ENCODE results near the gene NKAIN1.
"Not testable (repeated sequence)": the region's sequence is repeated elsewhere in the genome, so short reads cannot be mapped to it uniquely, and the experiment has no call there.

NKAIN1 gene

GRCh38 chr1:31239653-31240241 lies at the start of gene NKAIN1:
TSS of gene NKAIN1 (minus strand) at chr1:31239887. CDS start at chr1:31239547, 340 bp downstream.
- DNase-seq (ENCODE audit: low read depth), result no peak

DNA sequence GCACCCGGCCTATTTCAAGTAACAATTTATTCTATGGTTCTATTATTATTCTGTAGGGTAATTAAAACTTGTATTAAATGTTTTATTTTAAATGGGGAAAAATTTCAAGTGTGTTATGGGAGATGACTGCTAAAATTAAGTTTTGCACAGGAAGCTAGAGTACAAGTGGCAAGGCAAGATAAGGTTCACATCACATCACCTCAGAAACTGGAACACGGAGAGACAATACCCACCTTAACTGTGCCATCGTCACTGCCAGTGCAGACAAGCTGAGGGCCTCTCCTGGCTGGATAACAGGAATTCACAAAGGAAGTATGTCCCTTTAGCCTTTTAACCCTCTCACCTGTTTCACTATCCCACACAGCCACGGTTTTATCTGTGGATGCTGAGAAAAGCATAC lies 49.3 kb upstream of the NKAIN1 start:
- no peak for DNase-seq (ENCODE audit: low read depth)

DNA sequence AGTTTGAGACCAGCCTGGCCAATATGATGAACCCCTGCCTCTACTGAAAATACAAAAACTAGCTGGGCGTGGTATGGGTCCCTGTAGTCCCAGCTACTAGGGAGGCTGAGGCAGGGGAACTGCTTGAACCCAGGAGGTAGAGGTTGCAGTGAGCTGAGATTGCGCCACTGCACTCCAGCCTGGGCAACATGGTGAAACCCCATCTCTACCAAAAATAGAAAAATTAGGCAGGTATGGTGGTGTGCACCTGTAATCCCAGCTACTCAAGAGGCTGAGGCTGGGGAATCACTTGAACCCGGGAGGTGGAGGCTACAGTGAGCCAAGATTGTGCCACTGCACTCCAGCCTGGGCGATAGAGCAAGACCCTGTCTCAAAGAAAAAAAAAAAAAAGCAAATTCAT lies 48.1 kb upstream of the NKAIN1 start:
- DNase-seq (ENCODE audit: low read depth), result not testable (repeated sequence)

- DNase-seq (ENCODE audit: low read depth), result not testable (repeated sequence)
These were observed 42.7 kb upstream of the NKAIN1 start for GRCh38 chr1:31282426-31282825.

DNA sequence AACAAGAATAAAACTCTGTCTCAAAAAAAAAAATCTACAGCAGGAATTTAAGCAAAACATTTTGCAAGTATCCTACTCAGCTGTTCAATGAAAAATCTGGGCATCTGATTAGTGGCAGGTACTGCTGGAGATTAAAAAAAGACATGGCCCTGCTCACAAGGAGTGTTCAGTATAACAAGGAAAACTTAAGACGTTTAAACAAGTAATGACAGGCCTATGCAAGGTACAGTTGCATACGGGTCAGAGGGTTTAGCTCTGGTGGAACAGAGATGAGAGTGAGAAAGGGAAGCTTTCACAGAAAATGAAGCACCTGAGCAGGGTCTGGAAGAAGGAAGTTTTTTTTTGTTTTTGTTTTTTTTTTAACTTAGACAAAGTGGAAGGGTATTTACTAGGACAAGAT lies 33.9 kb upstream of the NKAIN1 start:
- no peak for DNase-seq (ENCODE audit: low read depth)

DNA sequence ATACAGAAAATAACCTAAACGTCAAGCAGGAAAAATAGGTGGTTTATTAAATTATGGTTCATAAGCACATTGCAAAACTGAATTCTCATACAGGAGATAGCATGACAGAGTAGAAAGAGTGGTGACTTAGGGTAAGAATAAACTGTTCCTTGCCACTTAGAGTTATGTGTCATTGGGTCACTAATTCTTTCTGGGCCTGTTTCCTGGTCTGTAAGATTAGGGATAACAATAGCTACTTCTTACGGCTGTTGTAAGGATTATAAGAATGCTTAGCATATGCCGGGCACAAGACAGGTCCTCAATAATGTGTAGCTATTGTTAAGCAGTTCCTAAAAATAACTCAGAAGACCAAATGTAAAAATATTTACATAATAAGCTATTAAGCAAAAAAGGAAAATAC lies 32.7 kb upstream of the NKAIN1 start:
- DNase-seq (ENCODE audit: low read depth), result no peak

- no peak for DNase-seq (ENCODE audit: low read depth)
These were observed 26.9 kb upstream of the NKAIN1 start for GRCh38 chr1:31266547-31266946.

DNA sequence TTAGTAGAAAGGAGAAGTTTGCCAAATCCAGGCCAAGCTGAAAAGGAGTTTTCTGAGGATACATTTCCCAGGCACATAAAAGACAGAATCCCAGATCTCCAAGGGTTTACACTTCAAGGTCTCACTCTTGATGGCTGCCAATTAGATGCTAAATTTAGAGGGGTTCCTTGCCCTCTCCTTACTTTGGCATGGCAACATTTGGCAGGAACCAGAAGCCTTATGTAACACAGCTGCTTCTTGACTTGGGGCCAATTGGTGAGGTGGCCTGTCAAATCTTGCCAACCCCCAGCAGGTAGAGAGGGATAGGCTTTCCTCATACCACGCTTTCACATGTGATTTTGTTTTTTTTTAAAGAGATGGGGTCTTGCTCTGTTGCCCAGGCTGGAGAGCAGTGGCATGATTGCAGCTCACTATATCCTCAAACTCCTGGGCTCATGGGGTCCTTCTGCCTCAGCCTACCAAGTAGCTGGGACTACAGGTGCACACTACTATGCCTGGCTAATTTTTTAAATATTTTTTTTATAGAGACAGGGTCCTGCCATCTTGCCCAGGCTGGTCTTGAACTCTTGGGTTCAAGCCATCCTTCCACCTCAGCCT lies 25.2 kb upstream of the NKAIN1 start:
- DNase-seq (ENCODE audit: low read depth), result no peak

GRCh38 chr1:31263408-31263807 lies 23.7 kb upstream of the NKAIN1 start:
- DNase-seq (ENCODE audit: low read depth), result no peak

DNA sequence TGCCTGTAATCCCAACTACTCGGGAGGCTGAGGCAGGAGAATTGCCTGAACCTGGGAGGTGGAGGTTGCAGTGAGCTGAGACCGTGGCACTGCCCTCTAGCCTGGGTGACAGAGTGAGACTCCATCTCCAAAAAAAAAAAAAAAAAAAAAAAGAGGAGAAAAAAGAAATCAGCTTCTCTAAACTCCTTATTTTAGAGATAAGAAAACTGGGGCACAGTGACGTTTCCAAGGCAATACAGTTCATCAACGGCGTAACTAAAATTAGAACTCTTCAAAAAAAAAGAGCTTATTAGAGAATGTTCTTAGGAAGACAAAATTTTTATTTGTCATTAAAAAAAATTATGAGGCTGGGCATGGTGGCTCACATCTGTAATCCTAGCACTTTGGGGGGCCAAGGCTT lies 22.7 kb upstream of the NKAIN1 start:
- not testable (repeated sequence) for DNase-seq (ENCODE audit: low read depth)

DNA sequence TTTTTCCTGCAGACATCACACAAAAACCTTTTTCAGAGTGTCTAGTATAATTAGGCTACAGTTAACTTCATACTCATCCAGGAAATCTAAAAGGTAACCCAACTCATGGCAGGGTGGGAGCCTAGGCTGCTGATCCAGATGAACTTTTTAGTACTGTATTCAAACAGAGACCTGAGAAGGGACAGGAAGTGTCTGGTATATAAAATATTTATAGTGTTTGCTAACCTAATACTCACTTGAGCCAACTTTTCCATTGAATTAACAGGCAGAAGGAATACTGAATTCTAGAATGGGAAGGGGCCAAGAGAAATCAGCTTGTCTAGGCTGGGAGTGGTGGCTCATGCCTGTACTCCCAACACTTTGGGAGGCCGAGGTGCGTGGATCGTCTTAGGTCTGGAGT lies 22.2 kb upstream of the NKAIN1 start:
- DNase-seq (ENCODE audit: low read depth), result no peak

DNA sequence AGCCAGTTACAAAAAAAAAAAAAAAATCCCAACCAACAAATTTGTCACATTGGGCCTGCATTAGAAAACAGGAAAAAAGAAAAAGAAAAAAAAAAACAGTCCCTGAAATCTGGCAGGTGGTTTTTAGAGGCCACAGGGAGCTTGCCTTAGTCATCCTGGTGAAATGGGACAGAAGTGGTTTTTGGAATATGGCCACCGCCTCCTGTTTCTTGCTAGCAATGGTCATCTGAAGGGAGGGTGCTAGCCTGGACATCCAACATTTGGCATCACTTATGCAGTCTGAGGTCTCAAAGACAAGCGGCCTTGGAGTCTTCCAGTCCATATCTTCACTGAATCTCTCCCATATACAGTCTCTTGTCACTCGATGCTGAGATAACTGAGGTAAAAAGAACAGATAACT lies 20.1 kb upstream of the NKAIN1 start:
- no peak for DNase-seq (ENCODE audit: low read depth)

DNA sequence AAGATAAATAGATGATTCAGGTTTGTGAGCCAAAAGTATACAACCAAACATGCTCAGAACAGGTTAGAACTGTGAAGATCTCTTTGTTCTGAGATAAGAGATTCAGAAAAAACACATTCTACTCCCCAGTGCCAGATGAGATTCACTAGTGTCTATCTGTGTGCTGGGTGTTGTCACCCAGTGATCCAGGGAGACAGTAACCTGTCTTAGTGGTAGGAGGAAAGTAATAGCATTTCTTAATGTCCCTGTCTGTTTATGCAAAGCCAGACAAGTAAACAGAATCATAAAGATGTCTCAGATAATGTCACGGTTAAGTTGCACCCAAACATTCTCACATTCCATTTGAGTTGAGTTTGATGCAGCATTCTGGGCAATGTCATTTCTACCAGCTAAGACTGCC lies 18.9 kb upstream of the NKAIN1 start:
- DNase-seq (ENCODE audit: low read depth), result no peak

DNA sequence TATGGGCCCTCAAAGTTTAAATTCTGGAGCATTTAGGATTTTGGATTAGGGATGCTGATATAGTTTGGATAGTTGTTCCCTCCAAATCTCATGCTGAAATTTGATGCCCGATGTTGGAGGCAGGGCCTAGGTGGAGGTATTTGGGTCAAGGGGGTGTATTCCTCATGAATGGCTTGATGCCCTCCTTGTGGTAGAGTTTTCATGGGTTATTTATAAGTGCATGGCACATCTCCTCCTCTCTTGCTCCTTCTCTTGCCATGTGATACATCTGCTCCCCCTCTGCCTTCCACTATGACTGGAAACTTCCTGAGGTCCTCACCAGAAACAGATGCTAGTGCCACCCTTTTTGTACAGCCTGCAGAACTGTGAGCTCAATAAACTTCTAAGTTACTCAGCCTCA lies 17.5 kb upstream of the NKAIN1 start:
- DNase-seq (ENCODE audit: low read depth), result no peak

DNA sequence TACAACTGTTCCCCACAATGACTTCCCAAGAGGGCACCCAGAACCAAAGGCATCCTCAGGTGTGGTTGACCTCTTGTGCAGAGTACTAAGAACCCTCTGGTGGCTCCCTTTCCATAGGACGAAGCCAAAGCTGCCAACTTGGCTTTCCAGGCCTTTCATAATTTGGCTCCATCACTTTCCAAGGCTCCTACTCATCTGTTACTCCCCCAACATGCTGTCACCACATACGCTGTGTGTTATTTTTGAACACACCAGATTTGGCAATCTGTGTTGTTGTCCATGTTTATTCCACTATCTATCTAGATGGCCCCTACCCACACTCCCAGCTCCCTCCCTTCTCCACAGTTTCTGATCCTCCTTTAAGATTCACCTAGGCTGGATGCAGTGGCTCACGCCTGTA lies 10.2 kb upstream of the NKAIN1 start:
- DNase-seq (ENCODE audit: low read depth), result no peak

DNA sequence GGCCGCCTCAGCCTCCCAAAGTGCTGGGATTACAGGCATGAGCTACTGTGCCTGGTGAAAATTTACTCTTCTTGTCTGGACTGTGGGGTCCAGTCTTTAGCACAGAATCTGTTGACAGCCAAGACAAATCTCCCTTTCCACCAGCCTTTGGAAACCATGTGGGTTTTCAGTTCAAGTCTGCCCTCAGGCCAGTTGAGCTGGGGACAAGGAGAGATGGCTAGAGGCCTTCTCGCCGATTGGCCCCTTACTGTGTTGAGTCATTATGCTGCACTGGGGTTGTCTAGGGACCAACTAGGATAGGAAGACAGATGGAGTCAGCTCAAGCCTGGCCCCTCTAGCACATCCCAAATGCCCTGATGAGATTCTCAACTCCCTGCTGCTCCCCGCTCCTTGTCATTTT lies 8.6 kb upstream of the NKAIN1 start:
- no peak for DNase-seq (ENCODE audit: low read depth)

GRCh38 chr1:31244326-31244725 lies 4.6 kb upstream of the NKAIN1 start:
- no peak for DNase-seq (ENCODE audit: low read depth)

DNA sequence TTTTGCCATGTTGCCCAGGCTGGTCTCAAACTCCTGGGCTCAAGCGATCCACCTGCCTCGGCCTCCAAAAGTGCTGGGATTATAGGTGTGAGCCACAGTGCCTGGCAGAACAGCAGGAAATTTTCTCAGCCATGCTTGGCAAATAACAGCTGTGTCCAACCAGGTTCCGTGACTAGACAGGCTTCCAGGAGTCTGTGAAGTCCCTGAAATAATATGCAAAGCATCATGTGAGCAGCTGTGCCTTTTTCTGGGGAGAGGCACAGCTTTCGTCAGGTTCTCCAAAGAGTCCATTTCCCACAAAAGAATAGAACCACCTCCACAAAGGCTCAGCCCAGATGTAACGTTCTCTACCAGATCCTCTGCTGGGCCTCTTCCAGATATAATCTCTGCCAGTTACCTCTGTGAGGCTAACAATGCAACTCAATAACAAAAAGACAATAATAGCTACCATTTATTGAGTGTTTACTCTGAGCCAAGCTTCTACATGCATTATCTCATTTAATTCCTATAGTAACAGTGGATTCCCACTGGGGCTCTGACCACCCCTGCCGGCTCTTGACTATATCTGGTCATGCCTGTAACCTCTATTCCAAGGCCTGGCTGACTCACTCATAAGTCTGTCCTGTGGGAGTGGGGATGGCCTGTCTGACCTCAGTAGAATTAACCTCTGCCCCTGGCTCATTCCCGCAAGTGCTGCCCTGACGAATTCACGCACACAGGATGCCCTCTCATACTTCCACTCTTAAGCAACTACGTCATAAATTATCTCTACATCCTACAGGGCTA lies 4.0 kb upstream of the NKAIN1 start:
- DNase-seq (ENCODE audit: low read depth), result no peak

DNA sequence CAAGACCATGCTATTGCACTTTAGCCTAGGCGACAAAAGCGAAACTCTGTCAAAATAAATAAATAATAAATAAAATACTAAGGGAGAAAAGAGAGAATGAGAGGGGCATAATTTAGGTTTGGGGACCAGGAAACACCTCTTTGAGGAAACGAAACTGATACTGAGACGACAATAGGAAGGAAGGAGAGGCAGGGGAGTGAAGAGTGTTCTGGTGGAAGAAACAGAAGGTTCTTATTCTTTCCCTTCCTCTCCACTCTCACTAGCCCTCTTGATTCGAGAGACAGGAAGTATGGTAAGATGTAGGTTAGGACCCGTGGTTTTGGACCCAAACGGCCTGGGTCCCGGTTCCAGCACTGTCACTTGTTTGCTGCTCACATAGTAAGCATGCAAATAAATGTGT lies 1.6 kb upstream of the NKAIN1 start:
- DNase-seq (ENCODE audit: low read depth), result no peak

DNA sequence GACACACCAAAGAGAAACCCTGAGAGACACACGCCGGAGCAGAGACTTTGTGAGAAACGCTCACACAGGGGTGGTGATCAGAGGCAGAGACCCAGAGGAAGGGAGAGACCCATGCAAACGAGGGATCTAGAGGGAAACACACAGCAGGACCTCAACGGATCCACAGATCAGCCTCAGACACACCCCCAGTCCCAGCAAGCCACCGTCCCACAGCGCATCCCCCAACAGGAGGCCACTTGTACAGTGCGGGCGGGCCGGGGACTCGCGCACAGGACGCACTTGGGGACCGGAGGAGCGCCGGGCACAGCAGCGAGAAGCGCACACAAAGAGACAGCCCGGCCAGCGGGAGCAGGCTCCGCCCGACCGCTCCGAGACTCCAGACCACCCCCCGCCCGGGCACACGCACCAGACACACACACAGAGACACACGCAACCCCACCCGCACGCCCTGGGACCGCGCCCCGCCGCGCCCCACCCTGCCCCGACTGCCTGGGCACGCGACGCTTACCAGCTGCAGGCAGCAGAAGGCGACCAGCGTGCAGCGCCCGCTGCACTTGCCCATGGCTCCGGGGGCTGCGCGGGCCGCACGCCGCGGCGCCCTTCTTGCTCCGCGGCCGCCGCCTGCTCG lies 587 bp downstream of the NKAIN1 start:
- no peak for DNase-seq (ENCODE audit: low read depth)

GRCh38 chr1:31238612-31238985 lies 1.1 kb downstream of the NKAIN1 start:
- no peak for DNase-seq (ENCODE audit: low read depth)

DNA sequence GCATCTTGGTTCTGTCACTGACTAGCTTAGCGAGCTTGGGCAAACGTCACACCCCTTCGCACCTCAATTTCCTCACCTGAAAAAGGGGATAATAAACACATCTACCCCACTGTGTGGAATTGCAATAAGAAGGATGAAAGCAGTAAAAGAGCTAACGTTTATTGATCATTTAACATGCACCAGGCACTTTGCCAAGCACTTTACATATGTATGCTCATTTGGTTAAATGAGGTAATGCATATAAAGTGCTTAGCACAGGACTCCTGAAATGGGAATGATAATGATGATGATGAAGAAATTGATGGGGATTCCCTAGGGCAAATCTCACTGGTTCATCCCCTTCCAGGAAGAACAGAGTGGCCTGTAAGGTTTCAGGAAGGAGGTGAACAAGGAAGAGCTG lies 4.8 kb downstream of the NKAIN1 start:
- DNase-seq (ENCODE audit: low read depth), result no peak

DNA sequence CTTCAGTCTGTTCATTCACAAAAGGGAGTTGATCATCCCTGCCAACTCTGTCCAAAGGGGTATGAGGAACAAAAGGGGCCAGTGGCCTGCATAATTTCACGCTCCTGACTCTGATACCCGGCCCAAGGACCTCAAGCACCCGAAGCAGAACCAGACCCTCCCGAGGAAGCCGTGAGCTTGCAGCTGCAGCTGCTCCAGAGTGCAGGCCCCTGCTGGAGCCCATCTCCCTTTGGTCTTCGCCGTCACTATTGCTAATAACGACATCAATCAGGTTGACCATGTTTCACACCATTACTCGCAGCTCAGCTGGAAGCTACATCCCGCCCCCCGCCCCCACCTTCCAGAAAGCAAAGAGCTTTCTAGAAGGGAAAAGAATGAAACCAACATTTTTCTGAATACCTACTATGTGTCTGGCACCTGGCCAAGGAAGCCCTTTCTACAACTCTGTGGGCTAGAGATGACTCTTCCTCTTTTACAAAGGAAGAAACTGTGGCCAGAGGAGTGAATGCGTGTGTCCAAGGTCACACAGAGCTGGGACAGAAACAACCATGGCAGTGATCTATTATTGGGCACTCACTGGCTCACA lies 5.5 kb downstream of the NKAIN1 start:
- no peak for DNase-seq (ENCODE audit: low read depth)

Data from T-helper 22 cell (primary cell).